Neuronal stem cell (in vitro differentiated cells): ENCODE results near the gene MBIP.

Experiments used
- DNase-seq: peaks from one replicate; pipeline ENCODE4 v3.0.0-alpha.2; 2013; ENCODE audit warnings: low spot score
- H2AFZ ChIP-seq: one replicate; pipeline ENCODE4 v1.6.1; 2013; ENCODE audit warnings: mild to moderate bottlenecking, low read length, inconsistent platforms
- H2AK5ac ChIP-seq: 2 replicates; pipeline ENCODE4 v1.6.1; 2013; ENCODE audit warnings: low read depth, mild to moderate bottlenecking, inconsistent platforms, low read length, moderate library complexity, mixed read lengths
- H2BK120ac ChIP-seq: 2 replicates; pipeline ENCODE4 v1.6.1; 2013; ENCODE audit warnings: low read depth, mild to moderate bottlenecking, inconsistent platforms, low read length, moderate library complexity, mixed read lengths
- H2BK12ac ChIP-seq: one replicate; pipeline ENCODE4 v1.6.1; 2013; ENCODE audit warnings: low read length, inconsistent platforms
- H2BK15ac ChIP-seq: 2 replicates; pipeline ENCODE4 v1.6.1; 2013; ENCODE audit warnings: mild to moderate bottlenecking, low read length, inconsistent platforms, mixed read lengths
- H2BK5ac ChIP-seq: one replicate; pipeline ENCODE4 v1.6.1; 2013; ENCODE audit warnings: inconsistent platforms, mild to moderate bottlenecking, low read length, moderate library complexity
- H3K14ac ChIP-seq: one replicate; pipeline ENCODE4 v1.6.1; 2013; ENCODE audit warnings: low read length, inconsistent platforms
- H3K18ac ChIP-seq: 2 replicates; pipeline ENCODE4 v1.6.1; 2013; ENCODE audit warnings: low read length, inconsistent platforms
- H3K23ac ChIP-seq: 2 replicates; pipeline ENCODE4 v1.6.1; 2013; ENCODE audit warnings: low read depth, mild to moderate bottlenecking, mixed read lengths, low read length, inconsistent platforms; ENCODE audit not compliant: poor library complexity
- H3K27ac ChIP-seq: replicated peaks from 3 replicates; pipeline ENCODE4 v1.5.1; 2013; ENCODE audit warnings: low read length, inconsistent platforms
- H3K27me3 ChIP-seq, 3 experiments: 2 replicates each; pipeline ENCODE4 v1.6.1; 2013; ENCODE audit warnings: low read length in 3 of 3, mild to moderate bottlenecking in 2 of 3, inconsistent platforms in 1 of 3, low read depth in 1 of 3, mixed read lengths in 1 of 3, moderate library complexity in 1 of 3; ENCODE audit not compliant: control insufficient read depth in 3 of 3, insufficient read depth in 3 of 3
- H3K36me3 ChIP-seq, 2 donors: replicated peaks in 1 of 2; 2 replicates each; pipeline ENCODE4 v1.6.1; 2013; ENCODE audit warnings: low read length in 2 of 2; ENCODE audit not compliant: control insufficient read depth in 2 of 2, insufficient read depth in 2 of 2
- H3K4ac ChIP-seq: 2 replicates; pipeline ENCODE4 v1.6.1; 2013; ENCODE audit warnings: inconsistent platforms, mild to moderate bottlenecking, low read length, moderate library complexity
- H3K4me1 ChIP-seq, 2 donors: 1 replicate in 1 of 2; 2 replicates in 1 of 2; pipeline ENCODE4 v1.6.1; 2013; ENCODE audit warnings: low read length in 2 of 2, low read depth in 1 of 2; ENCODE audit not compliant: control insufficient read depth in 2 of 2, insufficient read depth in 1 of 2
- H3K4me2 ChIP-seq: one replicate; pipeline ENCODE4 v1.6.1; 2013; ENCODE audit warnings: mild to moderate bottlenecking, low read length, inconsistent platforms; ENCODE audit not compliant: insufficient read depth, poor library complexity, severe bottlenecking
- H3K4me3 ChIP-seq, 2 donors: 2 replicates each; pipeline ENCODE4 v1.5.1; 2013; ENCODE audit warnings: low read length in 2 of 2, mild to moderate bottlenecking in 2 of 2, inconsistent platforms in 1 of 2, moderate library complexity in 1 of 2
- H3K79me1 ChIP-seq: one replicate; pipeline ENCODE4 v1.6.1; 2013; ENCODE audit warnings: low read depth, mild to moderate bottlenecking, inconsistent platforms, low read length, moderate library complexity
- H3K9ac ChIP-seq: one replicate; pipeline ENCODE4 v1.6.1; 2013; ENCODE audit warnings: mild to moderate bottlenecking, low read depth, low read length, inconsistent platforms; ENCODE audit not compliant: poor library complexity
- H3K9me3 ChIP-seq, 2 donors: replicated peaks in 1 of 2; 2 replicates each; pipeline versions ENCODE3 to v1.6.1; 2013; ENCODE audit warnings: low read length in 2 of 2, mild to moderate bottlenecking in 2 of 2, inconsistent platforms in 1 of 2, low read depth in 1 of 2, mixed read lengths in 1 of 2, moderate library complexity in 1 of 2; ENCODE audit not compliant: control insufficient read depth in 2 of 2, insufficient read depth in 1 of 2
- H4K8ac ChIP-seq: one replicate; pipeline ENCODE4 v1.6.1; 2013; ENCODE audit warnings: low read depth, mild to moderate bottlenecking, inconsistent platforms, low read length, moderate library complexity
- H4K91ac ChIP-seq: one replicate; pipeline ENCODE4 v1.6.1; 2013; ENCODE audit warnings: low read length, low read depth, mild to moderate bottlenecking, inconsistent platforms; ENCODE audit not compliant: poor library complexity
- WGBS, 2 donors: extraction: QIAGEN DNeasy Blood & Tissue Kit; methylation state at CpG; one replicate each; pipeline ENCODE4 v1.1.7; 2013; ENCODE audit warnings: missing lambda C conversion rate in 2 of 2, mixed read lengths in 1 of 2; ENCODE audit not compliant: insufficient read length in 2 of 2, insufficient replicate concordance in 1 of 2; ENCODE audit errors: extremely low coverage in 2 of 2; 5-methylcytosine and 5-hydroxymethylcytosine counted together

The MBIP gene

DNA sequence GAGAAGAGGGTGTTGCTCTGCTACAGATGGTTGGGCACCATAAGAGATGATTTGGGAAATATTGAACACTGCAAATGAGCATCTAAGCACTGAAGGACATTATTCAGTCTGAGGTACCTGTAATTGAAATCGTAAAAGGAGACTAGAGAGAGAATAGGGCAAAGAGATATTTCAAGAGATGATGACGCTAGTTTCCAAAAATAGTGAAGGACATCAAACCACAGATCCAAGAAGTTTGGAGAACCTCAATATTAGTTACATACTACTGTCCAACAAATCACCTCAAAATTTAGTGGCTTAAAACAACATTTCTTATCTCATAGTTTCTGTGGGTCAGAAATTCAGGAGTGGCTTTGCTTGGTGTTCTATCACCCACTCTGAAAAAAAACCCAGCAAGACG lies 4.5 kb upstream of the MBIP start:
- Histone ChIP-seq H3K18ac (no peak overlapping the region), H4K91ac (no peak overlapping the region), H3K9me3 (peaks cover 0 to 2% of the 10 kb centered on the region in 2 donors), H2AFZ (no peak overlapping the region), H4K8ac (no peak overlapping the region), H3K79me1 (no peaks in the 10 kb centered on the region), H3K4ac (no peak overlapping the region), H3K36me3 (no peaks in the 10 kb centered on the region), H3K23ac (no peak overlapping the region), H3K27ac (no peak overlapping the region), H3K4me3 (no peak overlapping the region), H3K14ac (no peak overlapping the region), H2AK5ac (no peak overlapping the region), H3K27me3 (peaks cover 0 to 40% (median 0%) of the 10 kb centered on the region in 3 experiments), H2BK12ac (no peak overlapping the region), H3K4me2 (no peak overlapping the region), H2BK120ac (no peak overlapping the region), H2BK15ac (no peak overlapping the region), H3K4me1 (no peaks in the 10 kb centered on the region), H2BK5ac (no peak overlapping the region), H3K9ac (no peak overlapping the region)
- WGBS, 2 donors: no CpG with 5 or more reads among the region's 3 CpGs
- no peak for DNase-seq

GRCh38 chr14:36320897-36321381 lies 502 bp upstream of the MBIP start:
- Histone ChIP-seq H3K9me3 (no peaks in the 10 kb centered on the region), H3K4me3 (peak overlapping the region in 1 of 2 donors; percentile 82), H3K14ac (no peak overlapping the region), H3K18ac (no peak overlapping the region), H4K8ac (no peak overlapping the region), H3K27me3 (peaks cover 0 to 23% (median 0%) of the 10 kb centered on the region in 3 experiments), H2AFZ (peak overlapping the region; percentile 90), H3K79me1 (no peaks in the 10 kb centered on the region), H2BK120ac (no peak overlapping the region), H2BK5ac (no peak overlapping the region), H3K23ac (no peak overlapping the region), H3K36me3 (no peaks in the 10 kb centered on the region), H3K27ac (no peak overlapping the region), H3K4ac (no peak overlapping the region), H3K4me2 (peak overlapping the region; percentile 51), H4K91ac (no peak overlapping the region), H3K4me1 (peaks cover 0 to 2% of the 10 kb centered on the region in 2 donors), H2BK12ac (no peak overlapping the region), H2BK15ac (no peak overlapping the region), H2AK5ac (no peak overlapping the region), H3K9ac (no peak overlapping the region)
- DNase-seq: no peak
- WGBS, 2 donors: no CpG with 5 or more reads among the region's 8 CpGs

GRCh38 chr14:36319899-36320199 lies 588 bp downstream of the MBIP start:
- WGBS, 2 donors: no CpG with 5 or more reads among the region's 9 CpGs
- no peak overlapping the region for H2BK12ac ChIP-seq
- DNase-seq: no peak

GRCh38 chr14:36317650-36318049 lies 2.8 kb downstream of the MBIP start:
- Histone ChIP-seq H2AK5ac (no peak overlapping the region), H3K9ac (no peak overlapping the region), H3K23ac (no peak overlapping the region), H3K79me1 (no peaks in the 10 kb centered on the region), H3K4me3 (no peak overlapping the region), H2BK12ac (no peak overlapping the region), H3K14ac (no peak overlapping the region), H4K8ac (no peak overlapping the region), H3K27me3 (no peaks in the 10 kb centered on the region), H2AFZ (no peak overlapping the region), H2BK15ac (no peak overlapping the region), H4K91ac (no peak overlapping the region), H3K9me3 (no peaks in the 10 kb centered on the region), H3K27ac (no peak overlapping the region), H3K36me3 (peaks cover 0 to 9% of the 10 kb centered on the region in 2 donors), H2BK120ac (no peak overlapping the region), H2BK5ac (no peak overlapping the region), H3K18ac (no peak overlapping the region), H3K4ac (no peak overlapping the region), H3K4me2 (no peak overlapping the region), H3K4me1 (peaks cover 6 to 7% of the 10 kb centered on the region in 2 donors)
- no peak for DNase-seq
- no CpG with 5 or more reads among the region's 2 CpGs for WGBS, 2 donors

More at GRCh38 chr14:36319899-36320199, 588 bp downstream of the MBIP start:
- H2BK5ac ChIP-seq: peak overlapping the region; percentile 94
- H4K91ac ChIP-seq: no peak overlapping the region
- H3K18ac ChIP-seq: peak overlapping the region; percentile 95
- H3K9me3 ChIP-seq: no peaks in the 10 kb centered on the region
- H2BK15ac ChIP-seq: no peak overlapping the region
- H2AFZ ChIP-seq: peak overlapping the region; percentile 90
- peak overlapping the region; percentile 75 for H3K27ac ChIP-seq
- H3K36me3 ChIP-seq: no peaks in the 10 kb centered on the region
- H3K23ac ChIP-seq: no peak overlapping the region
- H3K4me1 ChIP-seq: peaks cover 0 to 4% of the 10 kb centered on the region in 2 donors
- H3K14ac ChIP-seq: no peak overlapping the region
- H4K8ac ChIP-seq: no peak overlapping the region
- peak overlapping the region; percentile 47 for H2AK5ac ChIP-seq
- H3K9ac ChIP-seq: peak overlapping the region; percentile 95
- peak overlapping the region; percentile 37 for H3K4me2 ChIP-seq
- peak overlapping the region; percentile 82 to 97 for H3K4me3 ChIP-seq
- H2BK120ac ChIP-seq: peak overlapping the region; percentile 69
- no peaks in the 10 kb centered on the region for H3K79me1 ChIP-seq
- H3K4ac ChIP-seq: no peak overlapping the region
- H3K27me3 ChIP-seq: peaks cover 0 to 19% (median 0%) of the 10 kb centered on the region in 3 experiments
